ENCODE data around the gene SRPK1. TPM values are rescaled to one million over a fixed set of nuclear protein-coding genes. Genes with fewer than 3 reads are reported as not detected.
"Not testable (repeated sequence)": the region's sequence is repeated elsewhere in the genome, so short reads cannot be mapped to it uniquely, and the experiment has no call there.

Gene SRPK1
- total RNA-seq, 1 experiment from 2014 or later: 46.9 TPM

DNA sequence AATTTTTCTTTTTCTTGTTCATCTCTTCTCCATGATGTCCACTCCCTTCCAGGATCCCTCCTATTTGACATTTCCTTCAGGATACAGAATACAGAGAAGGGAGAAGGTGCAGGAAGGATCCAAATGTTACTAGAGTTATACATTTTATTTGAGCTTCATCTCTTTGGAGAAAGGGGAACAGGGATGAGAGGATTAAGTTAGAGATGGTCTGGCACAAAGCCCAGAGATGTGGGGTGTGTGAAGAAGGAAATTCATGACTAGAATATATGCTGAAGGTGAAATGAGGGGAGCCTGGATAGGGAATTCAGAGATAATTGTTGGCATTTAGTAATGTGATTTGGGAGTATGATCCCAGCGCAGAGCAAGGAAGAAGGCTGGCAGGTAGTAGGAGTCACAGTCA lies 22.5 kb upstream of the SRPK1 start:
- Histone ChIP-seq H3K9me3 (replicated peaks) (no peaks in the 10 kb centered on the region), H3K4me1 (replicated peaks) (no peaks in the 10 kb centered on the region), H3K27me3 (replicated peaks) (no peaks in the 10 kb centered on the region), H3K4me3 (no peak overlapping the region), H3K27ac (no peak overlapping the region), H3K36me3 (no peaks in the 10 kb centered on the region)
- DNase-seq (ENCODE audit: low read depth in 1 of 2, low spot score in 2 of 2): no peak

DNA sequence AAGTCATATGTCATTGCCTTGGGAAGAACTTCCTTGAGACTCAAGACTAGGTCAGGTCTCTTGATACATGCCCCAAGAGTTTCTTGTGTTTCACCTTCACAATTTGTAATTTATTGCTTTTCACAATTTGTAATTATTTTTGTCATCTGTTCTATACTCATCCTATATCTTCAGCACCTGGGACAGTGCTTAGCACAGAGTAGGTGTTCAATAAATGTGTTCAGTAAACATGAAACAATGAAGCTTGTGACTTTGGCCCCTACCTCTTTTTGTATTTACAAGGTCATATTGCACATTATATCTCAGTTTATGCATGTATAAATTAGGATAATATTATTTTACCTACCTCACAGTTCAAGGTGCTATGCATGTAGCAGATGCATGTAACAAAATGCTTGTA lies 21.5 kb upstream of the SRPK1 start:
- no peaks in the 10 kb centered on the region for H3K4me1 ChIP-seq (replicated peaks)
- no peaks in the 10 kb centered on the region for H3K9me3 ChIP-seq (replicated peaks)
- no peak for DNase-seq (ENCODE audit: low read depth in 1 of 2, low spot score in 2 of 2)
- no peaks in the 10 kb centered on the region for H3K36me3 ChIP-seq
- no peaks in the 10 kb centered on the region for H3K27me3 ChIP-seq (replicated peaks)
- no peak overlapping the region for H3K4me3 ChIP-seq
- H3K27ac ChIP-seq: no peak overlapping the region

DNA sequence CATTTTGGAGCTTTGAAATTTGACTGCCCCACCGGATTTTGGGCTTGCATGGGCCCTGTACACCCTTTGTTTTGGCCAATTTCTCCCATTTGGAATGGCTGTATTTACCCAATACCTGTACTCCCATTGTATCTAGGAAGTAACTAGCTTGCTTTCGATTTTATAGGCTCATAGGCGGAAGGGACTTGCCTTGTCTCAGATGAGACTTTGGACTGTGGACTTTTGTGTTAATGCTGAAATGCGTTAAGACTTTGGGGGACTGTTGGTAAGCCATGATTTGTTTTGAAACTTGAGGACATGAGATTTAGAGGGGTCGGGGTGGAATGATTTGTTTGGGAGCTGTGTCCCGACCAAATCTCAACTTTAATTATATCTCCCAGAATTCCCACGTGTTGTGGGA lies 20.3 kb upstream of the SRPK1 start:
- not testable (repeated sequence) for H3K9me3 ChIP-seq (replicated peaks); DNase-seq (ENCODE audit: low read depth in 1 of 2, low spot score in 2 of 2); H3K4me3 ChIP-seq; H3K27ac ChIP-seq; H3K27me3 ChIP-seq (replicated peaks); H3K36me3 ChIP-seq; H3K4me1 ChIP-seq (replicated peaks)

DNA sequence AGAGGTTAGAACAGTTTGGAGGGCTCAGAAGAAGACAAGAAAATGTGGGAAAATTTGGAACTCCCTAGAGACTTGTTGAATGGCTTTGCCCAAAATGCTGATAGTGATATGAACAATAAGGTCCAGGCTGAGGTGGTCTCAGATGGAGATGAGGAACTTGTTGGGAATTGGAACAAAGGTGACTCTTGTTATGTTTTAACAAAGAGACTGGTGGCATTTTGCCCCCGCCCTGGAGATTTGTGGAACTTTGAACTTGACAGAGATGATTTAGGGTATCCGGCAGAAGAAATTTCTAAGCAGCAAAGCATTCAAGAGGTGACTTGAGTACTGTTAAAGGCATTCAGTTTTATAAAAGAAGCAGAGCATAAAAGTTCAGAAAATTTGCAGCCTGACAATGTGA lies 19.1 kb upstream of the SRPK1 start:
- H3K4me3 ChIP-seq; H3K4me1 ChIP-seq (replicated peaks); DNase-seq (ENCODE audit: low read depth in 1 of 2, low spot score in 2 of 2); H3K36me3 ChIP-seq; H3K27ac ChIP-seq; H3K27me3 ChIP-seq (replicated peaks); H3K9me3 ChIP-seq (replicated peaks): not testable (repeated sequence)

GRCh38 chr6:35939259-35939658 lies 18.4 kb upstream of the SRPK1 start:
- not testable (repeated sequence) for H3K36me3 ChIP-seq; H3K27ac ChIP-seq; H3K4me1 ChIP-seq (replicated peaks); DNase-seq (ENCODE audit: low read depth in 1 of 2, low spot score in 2 of 2); H3K9me3 ChIP-seq (replicated peaks); H3K27me3 ChIP-seq (replicated peaks); H3K4me3 ChIP-seq

DNA sequence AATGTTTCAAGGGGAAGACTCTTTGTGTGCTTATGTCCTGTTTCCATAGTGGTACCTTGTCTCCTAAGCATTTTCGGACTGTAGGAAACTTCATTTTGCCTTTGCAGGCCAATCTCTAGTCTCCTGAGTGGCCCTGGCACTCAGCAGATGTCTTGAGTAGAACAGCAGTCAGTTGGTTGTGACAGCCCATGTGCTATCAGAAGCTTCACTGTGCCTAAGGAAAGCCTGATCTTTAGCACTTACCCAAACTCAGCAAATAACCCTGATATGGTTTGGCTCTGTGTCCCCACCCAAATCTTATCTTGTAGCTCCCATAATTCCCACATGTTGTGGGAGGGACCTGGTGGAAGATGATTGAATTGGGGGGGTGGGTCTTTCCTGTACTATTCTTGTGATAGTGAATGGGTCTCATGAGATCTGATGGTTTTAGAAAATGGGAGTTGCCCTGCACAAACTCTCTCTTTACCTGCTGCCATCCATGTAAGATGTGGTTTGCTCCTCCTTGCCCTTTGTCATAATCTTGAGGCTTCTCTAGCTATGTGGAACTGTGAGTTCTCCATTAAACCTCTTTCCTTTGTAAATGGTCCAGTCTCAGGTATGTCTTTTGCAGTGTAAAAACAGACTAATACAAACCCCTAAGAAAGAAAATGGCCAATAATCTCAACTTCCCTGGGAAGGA lies 15.9 kb upstream of the SRPK1 start:
- Histone ChIP-seq H3K9me3 (replicated peaks) (no peaks in the 10 kb centered on the region), H3K4me1 (replicated peaks) (no peaks in the 10 kb centered on the region), H3K4me3 (no peak overlapping the region), H3K27me3 (replicated peaks) (no peaks in the 10 kb centered on the region), H3K27ac (no peak overlapping the region), H3K36me3 (no peaks in the 10 kb centered on the region)
- no peak for DNase-seq (ENCODE audit: low read depth in 1 of 2, low spot score in 2 of 2)

GRCh38 chr6:35935469-35935868 lies 14.6 kb upstream of the SRPK1 start:
- H3K4me3 ChIP-seq: no peak overlapping the region
- no peaks in the 10 kb centered on the region for H3K9me3 ChIP-seq (replicated peaks)
- no peak for DNase-seq (ENCODE audit: low read depth in 1 of 2, low spot score in 2 of 2)
- no peaks in the 10 kb centered on the region for H3K27me3 ChIP-seq (replicated peaks)
- H3K27ac ChIP-seq: no peak overlapping the region
- H3K36me3 ChIP-seq: no peaks in the 10 kb centered on the region
- no peaks in the 10 kb centered on the region for H3K4me1 ChIP-seq (replicated peaks)

DNA sequence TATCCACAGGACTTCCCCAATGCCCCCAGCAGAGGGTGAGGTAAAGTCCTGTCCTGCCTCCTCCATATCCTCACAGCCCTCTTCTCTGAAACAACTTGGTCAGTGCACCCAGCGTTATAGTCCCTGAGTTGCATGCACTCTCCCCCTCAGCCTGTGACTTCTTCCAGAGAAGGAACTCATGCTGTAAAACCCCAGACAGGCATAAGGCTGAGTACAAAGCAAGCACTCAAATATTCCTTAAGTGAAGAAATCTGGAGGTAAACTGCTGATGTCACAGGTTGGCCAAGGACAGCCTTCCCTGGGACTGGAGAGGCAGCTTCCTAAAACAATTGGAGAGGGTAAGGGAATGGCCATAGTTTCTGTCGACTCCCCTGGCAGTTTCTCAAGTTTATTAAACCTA lies 12.9 kb upstream of the SRPK1 start:
- no peak for DNase-seq (ENCODE audit: low read depth in 1 of 2, low spot score in 2 of 2)
- H3K36me3 ChIP-seq: no peaks in the 10 kb centered on the region
- H3K9me3 ChIP-seq (replicated peaks): no peaks in the 10 kb centered on the region
- H3K27me3 ChIP-seq (replicated peaks): no peaks in the 10 kb centered on the region
- no peak overlapping the region for H3K27ac ChIP-seq
- H3K4me3 ChIP-seq: no peak overlapping the region
- H3K4me1 ChIP-seq (replicated peaks): no peaks in the 10 kb centered on the region

GRCh38 chr6:35931873-35932272 lies 11.0 kb upstream of the SRPK1 start:
- DNase-seq (ENCODE audit: low read depth in 1 of 2, low spot score in 2 of 2); H3K27me3 ChIP-seq (replicated peaks); H3K4me3 ChIP-seq; H3K36me3 ChIP-seq; H3K9me3 ChIP-seq (replicated peaks); H3K27ac ChIP-seq; H3K4me1 ChIP-seq (replicated peaks): not testable (repeated sequence)

- no peak overlapping the region for H3K4me3 ChIP-seq
- no peak overlapping the region for H3K27ac ChIP-seq
- no peaks in the 10 kb centered on the region for H3K36me3 ChIP-seq
- H3K9me3 ChIP-seq (replicated peaks): no peaks in the 10 kb centered on the region
- no peaks in the 10 kb centered on the region for H3K4me1 ChIP-seq (replicated peaks)
- no peak for DNase-seq (ENCODE audit: low read depth in 1 of 2, low spot score in 2 of 2)
- no peaks in the 10 kb centered on the region for H3K27me3 ChIP-seq (replicated peaks)
Measured at GRCh38 chr6:35931120-35931561, 10.2 kb upstream of the SRPK1 start.

GRCh38 chr6:35929601-35930000 lies 8.7 kb upstream of the SRPK1 start:
- Histone ChIP-seq H3K27me3 (replicated peaks) (no peaks in the 10 kb centered on the region), H3K9me3 (replicated peaks) (no peaks in the 10 kb centered on the region), H3K27ac (no peak overlapping the region), H3K4me1 (replicated peaks) (no peaks in the 10 kb centered on the region), H3K4me3 (no peak overlapping the region), H3K36me3 (no peaks in the 10 kb centered on the region)
- no peak for DNase-seq (ENCODE audit: low read depth in 1 of 2, low spot score in 2 of 2)

GRCh38 chr6:35926509-35927215 lies 5.8 kb upstream of the SRPK1 start:
- no peaks in the 10 kb centered on the region for H3K9me3 ChIP-seq (replicated peaks)

GRCh38 chr6:35925961-35926360 lies 5.1 kb upstream of the SRPK1 start:
- no peak for DNase-seq (ENCODE audit: low read depth in 1 of 2, low spot score in 2 of 2)
- Histone ChIP-seq H3K9me3 (replicated peaks) (no peaks in the 10 kb centered on the region), H3K36me3 (no peaks in the 10 kb centered on the region), H3K27me3 (replicated peaks) (no peaks in the 10 kb centered on the region), H3K4me3 (no peak overlapping the region), H3K4me1 (replicated peaks) (0 out of 2 replicates have a peak, but pooled peaks cover 3% of the 10 kb centered on the region), H3K27ac (no peak overlapping the region)

More at GRCh38 chr6:35926509-35927215, 5.8 kb upstream of the SRPK1 start:
- DNase-seq (ENCODE audit: low read depth in 1 of 2, low spot score in 2 of 2): no peak
- no peaks in the 10 kb centered on the region for H3K36me3 ChIP-seq
- no peaks in the 10 kb centered on the region for H3K4me1 ChIP-seq (replicated peaks)
- H3K27me3 ChIP-seq (replicated peaks): no peaks in the 10 kb centered on the region
- H3K4me3 ChIP-seq: no peak overlapping the region
- no peak overlapping the region for H3K27ac ChIP-seq

GRCh38 chr6:35924146-35924545 lies 3.2 kb upstream of the SRPK1 start:
- Histone ChIP-seq H3K27me3 (replicated peaks) (no peaks in the 10 kb centered on the region), H3K9me3 (replicated peaks) (no peaks in the 10 kb centered on the region), H3K36me3 (peaks cover 6% of the 10 kb centered on the region; the same call in 1 of the 2 replicates), H3K4me3 (no peak overlapping the region), H3K4me1 (replicated peaks) (peaks cover 7% of the 10 kb centered on the region; the same call in 1 of the 2 replicates), H3K27ac (no peak overlapping the region)
- DNase-seq (ENCODE audit: low read depth in 1 of 2, low spot score in 2 of 2): no peak

All from SJSA1 (cell line).